Heart left ventricle (tissue), 16 donors: ENCODE data around the gene FAP. TPM values are rescaled to one million over a fixed set of nuclear protein-coding genes. Genes with fewer than 3 reads are reported as not detected.

ENCODE experiments used
- ATAC-seq, 4 donors: fragments of 200-7000 bp; cut with Tn5 transposase; one replicate each; pipeline ENCODE4 v1.9.1; 2020 to 2022; ENCODE audit warnings: moderate library complexity in 4 of 4, mild to moderate bottlenecking in 3 of 4, moderate number of reproducible peaks in 1 of 4
- DNase-seq, 5 donors: peaks; one replicate each; pipeline ENCODE4 v3.0.0-alpha.2; 2020
- H3K27ac ChIP-seq, 12 donors: fragments of 200-600 bp; sonication (generic) in 4 of 12; one replicate each; pipeline versions ENCODE4 v1.5.0 to v1.8.0; 2016 to 2022; ENCODE audit warnings: mild to moderate bottlenecking in 2 of 12
- H3K27me3 ChIP-seq, 9 donors: fragments of 200-600 bp; sonication (generic) in 2 of 9; one replicate each; pipeline versions ENCODE4 v1.5.1 to v1.8.0; 2016 to 2022; ENCODE audit warnings: mild to moderate bottlenecking in 3 of 9
- H3K36me3 ChIP-seq, 9 donors: fragments of 200-600 bp; sonication (generic) in 2 of 9; one replicate each; pipeline versions ENCODE4 v1.5.0 to v1.8.0; 2018 to 2022; ENCODE audit warnings: mild to moderate bottlenecking in 2 of 9
- H3K4me1 ChIP-seq, 12 donors: fragments of 200-600 bp; sonication (generic) in 4 of 12; one replicate each; pipeline versions ENCODE4 v1.5.0 to v1.8.0; 2016 to 2022; ENCODE audit warnings: mild to moderate bottlenecking in 3 of 12
- H3K4me3 ChIP-seq, 12 donors: fragments of 200-600 bp; sonication (generic) in 4 of 12; one replicate each; pipeline versions ENCODE4 v1.5.0 to v1.8.0; 2017 to 2022; ENCODE audit warnings: mild to moderate bottlenecking in 9 of 12, moderate library complexity in 4 of 12
- H3K9me3 ChIP-seq, 12 donors: fragments of 200-600 bp; sonication (generic) in 4 of 12; one replicate each; pipeline versions ENCODE4 v1.5.0 to v1.8.0; 2016 to 2022; ENCODE audit warnings: mild to moderate bottlenecking in 1 of 12
- CTCF ChIP-seq, 12 donors: fragments of 200-600 bp; sonication (generic) in 4 of 12; IDR thresholded peaks; one replicate each; pipeline versions ENCODE4 v1.5.0 to v1.8.0; 2018 to 2022; ENCODE audit warnings: antibody characterized with exemption in 12 of 12, mild to moderate bottlenecking in 5 of 12
- POLR2A ChIP-seq, 2 donors: fragments of 450-650 bp; IDR thresholded peaks; one replicate each; pipeline ENCODE4 v1.6.1; 2017; ENCODE audit warnings: antibody characterized with exemption in 2 of 2, mild to moderate bottlenecking in 2 of 2, moderate library complexity in 2 of 2
- WGBS, 4 donors: extraction: QIAGEN DNeasy Blood & Tissue Kit in 2 of 4; methylation state at CpG; one replicate each; pipeline versions ENCODE4 v1.1.5 to v1.1.7; 2013 to 2018; 5-methylcytosine and 5-hydroxymethylcytosine counted together
- intact Hi-C, 10 donors: fragments of 100-400 bp; cut with DNase I; formaldehyde crosslinking; loops; one replicate each; pipeline versions ENCODE4 v1.11.1 to v1.14.2; 2022
- polyA plus RNA-seq, 2 donors: library from polyadenylated mRNA; stranded (reverse); fragments of 200-250 nt; gene quantifications; one replicate each; pipeline ENCODE4 v1.2.3, GENCODE V29; 2013
- total RNA-seq, 9 donors: library from RNA; depleted of rRNA in 2 of 9; stranded (reverse); fragments of >200 nt in 2 of 9; fragmentation: NEBNext Ultra II Directional in 3 of 9; extraction: Animal tissue kit (Norgen Biotek cat#: 25700) in 3 of 9; gene quantifications; one replicate each; pipeline versions ENCODE4 v1.1.0 to v1.2.4, GENCODE V29; 2016 to 2023
- donor health status: ischemic (EF 13 %, LVEDD 7.1; RV severe dilation, severe dysfunction).
- donor health status: healthy with polysubstance abuse.
- donor health status: DM: no; HTN: yes; CAD: no.
- donor health status: DM: no; HTN: no; CAD: no.
- donor health status: ischemic (EF 25% LVEDD 6.9; RV normal size, moderate dysfunction).
- donor health status: ischemic (EF 25% LVEDD 5.7; RV mildly dilated, moderate dysfunction).
- donor health status: healthy.
- donor health status: DM: yes; HTN: yes; CAD: no.
- donor health status: ischemic (EF 35%, LVEDD 5.7; RV mildly dilated, moderate dysfunction).
- donor health status: nonischemic (EF 11% LVEDD 7.7; RV severe dilation, severe dysfunction).
- donor health status: DM: yes; HTN: yes; CAD: no.
- donor health status: PGD.
- donor health status: ischemic (EF 29% LVEDD 5.4; RV normal size, mild dysfunction).
- donor health status: nonischemic (EF 23%, LVEDD 6.1; RV moderate dilation, normal function).

Gene FAP
- total and polyA plus RNA-seq, 11 donors: 0.75 to 11.3 (median 2.3) TPM

- Histone ChIP-seq H3K9me3 (no peaks in the 10 kb centered on the region), H3K27me3 (no peaks in the 10 kb centered on the region), H3K4me3 (no peak overlapping the region), H3K4me1 (peaks cover 0 to 3% (median 0%) of the 10 kb centered on the region in 12 donors), H3K36me3 (peaks cover 0 to 3% (median 0%) of the 10 kb centered on the region in 9 donors), H3K27ac (no peak overlapping the region)
- 90 to 91% (median 90%) methylated on average over 5 of the region's 5 CpGs for WGBS, 4 donors
- ATAC-seq: no peak
- no peak for TF ChIP-seq CTCF (IDR thresholded peaks at IDR 0.05)
- no peak for TF ChIP-seq POLR2A (IDR thresholded peaks at IDR 0.05)
- intact Hi-C loops: no loop called here
- DNase-seq: no peak
These were observed 57.6 kb downstream of the FAP start for GRCh38 chr2:162185541-162186232.

- no peak overlapping the region for H3K4me3 ChIP-seq
- no peaks in the 10 kb centered on the region for H3K27me3 ChIP-seq
- WGBS, 4 donors: 38 to 55% (median 45%) methylated on average over 2 of the region's 2 CpGs
- no peak for DNase-seq
- H3K9me3 ChIP-seq: no peaks in the 10 kb centered on the region
- intact Hi-C loops: no loop called here
- TF ChIP-seq CTCF (IDR thresholded peaks at IDR 0.05) (no peak), POLR2A (IDR thresholded peaks at IDR 0.05) (no peak)
- H3K36me3 ChIP-seq: peaks cover 0 to 3% (median 0%) of the 10 kb centered on the region in 9 donors
- H3K27ac ChIP-seq: no peak overlapping the region
- H3K4me1 ChIP-seq: peaks cover 0 to 3% (median 0%) of the 10 kb centered on the region in 12 donors
- ATAC-seq: no peak
These were observed 58.3 kb downstream of the FAP start for GRCh38 chr2:162184821-162185450.

GRCh38 chr2:162184359-162184758, 58.9 kb downstream of the FAP start:
- 91 to 96% (median 92%) methylated on average over 6 of the region's 6 CpGs for WGBS, 4 donors
- no peak for DNase-seq
- no peak for TF ChIP-seq POLR2A (IDR thresholded peaks at IDR 0.05)
- no peak for TF ChIP-seq CTCF (IDR thresholded peaks at IDR 0.05)
- ATAC-seq: no peak
- no peaks in the 10 kb centered on the region for H3K9me3 ChIP-seq
- no peak overlapping the region for H3K27ac ChIP-seq
- H3K4me3 ChIP-seq: no peak overlapping the region
- H3K36me3 ChIP-seq: peaks cover 0 to 3% (median 0%) of the 10 kb centered on the region in 9 donors
- H3K27me3 ChIP-seq: no peaks in the 10 kb centered on the region
- intact Hi-C loops: no loop called here
- H3K4me1 ChIP-seq: peaks cover 0 to 3% (median 0%) of the 10 kb centered on the region in 12 donors

- Histone ChIP-seq H3K4me1 (peaks cover 0 to 3% (median 0%) of the 10 kb centered on the region in 12 donors), H3K27me3 (no peaks in the 10 kb centered on the region), H3K36me3 (peaks cover 0 to 3% (median 0%) of the 10 kb centered on the region in 9 donors), H3K4me3 (no peak overlapping the region), H3K27ac (no peak overlapping the region), H3K9me3 (no peaks in the 10 kb centered on the region)
- intact Hi-C loops: no loop called here
- no peak for ATAC-seq
- WGBS, 4 donors: 79 to 87% (median 84%) methylated on average over 2 of the region's 2 CpGs
- no peak for DNase-seq
- TF ChIP-seq POLR2A (IDR thresholded peaks at IDR 0.05): no peak
- no peak for TF ChIP-seq CTCF (IDR thresholded peaks at IDR 0.05)
These were observed 60.9 kb downstream of the FAP start for GRCh38 chr2:162182395-162182794.
